ENCODE measurements around the gene PLXNA4. TPM values are rescaled to one million over a fixed set of nuclear protein-coding genes. Genes with fewer than 3 reads are reported as not detected.

Gene PLXNA4
- total and polyA plus RNA-seq, 4 donors = 0.04 to 1.1 (median 0.41) TPM

- Histone ChIP-seq H3K4me3 (ENCODE audit: low read depth in 1 of 3, low read length in 3 of 3) (no peak overlapping the region), H3K9ac (ENCODE audit: low read depth in 1 of 2, low read length in 2 of 2) (no peak overlapping the region), H3K4me1 (ENCODE audit: control insufficient read depth in 4 of 4, insufficient read depth in 4 of 4, low read length in 3 of 4) (no peaks in the 10 kb centered on the region), H3K27me3 (ENCODE audit: control insufficient read depth in 4 of 4, insufficient read depth in 4 of 4, low read length in 3 of 4) (no peaks in the 10 kb centered on the region), H3K36me3 (ENCODE audit: control insufficient read depth in 4 of 4, insufficient read depth in 3 of 4, low read depth in 1 of 4, low read length in 3 of 4) (no peaks in the 10 kb centered on the region), H3K9me3 (ENCODE audit: control insufficient read depth in 4 of 4, low read length in 3 of 4) (peaks cover 0 to 3% (median 0%) of the 10 kb centered on the region in 4 donors), H3K27ac (ENCODE audit: low read depth in 1 of 2, low read length in 2 of 2) (no peak overlapping the region)
- TF ChIP-seq CTCF (IDR thresholded peaks at IDR 0.05; ENCODE audit: low read depth, low read length, missing input control) = no peak
- no peak for TF ChIP-seq NR2F2 (IDR thresholded peaks at IDR 0.05)
- TF ChIP-seq EGR1 (IDR thresholded peaks at IDR 0.05; ENCODE audit: low read depth in 2 of 2) = no peak
- TF ChIP-seq FOXA1 (IDR thresholded peaks at IDR 0.05) = no peak
- TF ChIP-seq REST (IDR thresholded peaks at IDR 0.05) = no peak
- TF ChIP-seq RAD21 (IDR thresholded peaks at IDR 0.05) = no peak
- TF ChIP-seq ATF3 (IDR thresholded peaks at IDR 0.05) = no peak
- no peak for TF ChIP-seq RXRA (IDR thresholded peaks at IDR 0.05)
- TF ChIP-seq HNF4G (IDR thresholded peaks at IDR 0.05) = no peak
- TF ChIP-seq MAX (IDR thresholded peaks at IDR 0.05) = no peak
- no peak for TF ChIP-seq FOXA2 (IDR thresholded peaks at IDR 0.05)
- TF ChIP-seq YY1 (IDR thresholded peaks at IDR 0.05) = no peak
- TF ChIP-seq GABPA (IDR thresholded peaks at IDR 0.05 in 1 of 2, conservative IDR thresholded peaks at IDR 0.05 in 1 of 2) = no peak
- TF ChIP-seq HNF4A (conservative IDR thresholded peaks at IDR 0.05) = no peak
- TF ChIP-seq TAF1 (conservative IDR thresholded peaks at IDR 0.05) = no peak
- no peak for TF ChIP-seq ZBTB33 (IDR thresholded peaks at IDR 0.05)
- WGBS = 75% methylated on average over 2 of the region's 2 CpGs
- no peak for DNase-seq (ENCODE audit: low spot score)
These were observed 418.1 kb downstream of the PLXNA4 start for GRCh38 chr7:132158166-132158565.

- Histone ChIP-seq H3K9me3 (ENCODE audit: control insufficient read depth in 4 of 4, low read length in 3 of 4) (peaks cover 0 to 3% (median 0%) of the 10 kb centered on the region in 4 donors), H3K4me1 (ENCODE audit: control insufficient read depth in 4 of 4, insufficient read depth in 4 of 4, low read length in 3 of 4) (no peaks in the 10 kb centered on the region), H3K36me3 (ENCODE audit: control insufficient read depth in 4 of 4, insufficient read depth in 3 of 4, low read depth in 1 of 4, low read length in 3 of 4) (no peaks in the 10 kb centered on the region), H3K27me3 (ENCODE audit: control insufficient read depth in 4 of 4, insufficient read depth in 4 of 4, low read length in 3 of 4) (no peaks in the 10 kb centered on the region), H3K9ac (ENCODE audit: low read depth in 1 of 2, low read length in 2 of 2) (no peak overlapping the region), H3K27ac (ENCODE audit: low read depth in 1 of 2, low read length in 2 of 2) (no peak overlapping the region), H3K4me3 (ENCODE audit: low read depth in 1 of 3, low read length in 3 of 3) (no peak overlapping the region)
- WGBS = 84% methylated on average over 5 of the region's 5 CpGs
- DNase-seq (ENCODE audit: low spot score) = no peak
- no peak for TF ChIP-seq HNF4G (IDR thresholded peaks at IDR 0.05)
- TF ChIP-seq CTCF (IDR thresholded peaks at IDR 0.05; ENCODE audit: low read depth, low read length, missing input control) = no peak
- TF ChIP-seq RXRA (IDR thresholded peaks at IDR 0.05) = no peak
- TF ChIP-seq MAX (IDR thresholded peaks at IDR 0.05) = no peak
- TF ChIP-seq ZBTB33 (IDR thresholded peaks at IDR 0.05) = no peak
These were observed 420.6 kb downstream of the PLXNA4 start for GRCh38 chr7:132155715-132156114.
